HG03045 (cell line): ENCODE data around the gene UBE2L6.

ENCODE experiments used
- ATAC-seq: cut with Tn5 transposase; IDR thresholded peaks from one replicate; pipeline ENCODE4 v1.9.1; 2021; ENCODE audit warnings: mild to moderate bottlenecking, moderate library complexity; ENCODE audit not compliant: unreplicated experiment

UBE2L6 gene

DNA sequence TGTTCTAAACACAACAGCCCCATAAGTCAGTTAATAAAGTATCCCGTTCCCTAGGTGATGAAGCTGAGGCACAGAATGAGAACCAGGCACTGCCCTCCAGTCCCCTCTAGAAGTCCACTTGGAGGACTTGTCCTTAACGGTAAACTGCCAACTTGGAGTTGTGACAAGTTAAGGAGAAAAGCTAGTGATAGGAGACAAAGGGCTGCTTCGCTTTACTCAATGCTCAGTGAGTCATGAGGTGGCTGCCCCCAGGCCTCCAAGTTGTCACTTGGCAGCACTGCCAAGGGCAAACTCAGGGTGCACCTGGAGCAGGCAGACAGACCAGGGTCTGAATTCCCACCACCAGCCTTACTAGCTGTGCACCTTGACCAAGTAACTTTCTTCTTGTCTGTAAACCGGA lies 65.5 kb downstream of the UBE2L6 start:
- ATAC-seq: no peak
